DND-41 (cell line): Measurements from ENCODE around the gene GAN.

Experiments
- ATAC-seq: fragments of 200-7000 bp; cut with Tn5 transposase; 3 replicates; pipeline ENCODE4 v1.9.1; 2021; ENCODE audit warnings: low read depth; ENCODE audit not compliant: insufficient read depth
- DNase-seq: peaks from one replicate; pipeline ENCODE4 v3.0.0-alpha.2; 2020
- H2AFZ ChIP-seq: 2 replicates; pipeline ENCODE4 v1.6.0; 2012; ENCODE audit warnings: low read depth, low read length
- H3K27ac ChIP-seq: 2 replicates; pipeline ENCODE4 v1.5.1; 2012; ENCODE audit warnings: low read length, inconsistent platforms
- H3K27me3 ChIP-seq: fragments of 200-600 bp; sonication (generic); 2 replicates; pipeline ENCODE4 v1.6.0; 2012; ENCODE audit warnings: low read length, mild to moderate bottlenecking, inconsistent platforms; ENCODE audit not compliant: insufficient read depth, poor library complexity
- H3K36me3 ChIP-seq: 2 replicates; pipeline ENCODE4 v1.5.1; 2012; ENCODE audit warnings: low read length, inconsistent platforms; ENCODE audit not compliant: insufficient read depth
- H3K4me1 ChIP-seq: 2 replicates; pipeline ENCODE4 v1.5.1; 2012; ENCODE audit warnings: mild to moderate bottlenecking, low read length; ENCODE audit not compliant: insufficient read depth
- H3K4me2 ChIP-seq: 2 replicates; pipeline ENCODE4 v1.6.0; 2012; ENCODE audit warnings: mild to moderate bottlenecking, moderate library complexity, low read length, inconsistent platforms; ENCODE audit not compliant: insufficient read depth
- H3K4me3 ChIP-seq, 2 experiments: fragments of 200-600 bp in 1 of 2; shearing (Covaris generic) in 1 of 2; 2 replicates each; pipeline ENCODE4 v1.5.1; 2012 to 2016; ENCODE audit warnings: inconsistent platforms in 2 of 2, low read length in 2 of 2, mild to moderate bottlenecking in 2 of 2, low read depth in 1 of 2, moderate library complexity in 1 of 2
- H3K79me2 ChIP-seq: 2 replicates; pipeline ENCODE4 v1.6.0; 2012; ENCODE audit warnings: low read length, inconsistent platforms; ENCODE audit not compliant: insufficient read depth
- H3K9ac ChIP-seq: 2 replicates; pipeline ENCODE4 v1.6.0; 2012; ENCODE audit warnings: low read depth, mild to moderate bottlenecking, inconsistent platforms, low read length, moderate library complexity
- H3K9me3 ChIP-seq: 2 replicates; pipeline ENCODE4 v1.5.1; 2012; ENCODE audit warnings: low read length, moderate library complexity, mild to moderate bottlenecking, inconsistent platforms; ENCODE audit not compliant: insufficient read depth, severe bottlenecking
- H4K20me1 ChIP-seq: 2 replicates; pipeline ENCODE4 v1.6.0; 2012; ENCODE audit warnings: low read length; ENCODE audit not compliant: insufficient read depth
- EZH2 ChIP-seq: IDR thresholded peaks from 3 replicates; pipeline ENCODE4 v1.6.1; 2012; ENCODE audit warnings: borderline replicate concordance, low read depth, mild to moderate bottlenecking, moderate library complexity, low read length, inconsistent platforms; ENCODE audit not compliant: severe bottlenecking
- TF ChIP-seq, protein P1 (sequence below): IDR thresholded peaks from 2 replicates; pipeline ENCODE4 v1.5.1; 2012; ENCODE audit warnings: borderline replicate concordance, low read length, moderate library complexity, mild to moderate bottlenecking; ENCODE audit not compliant: poor library complexity, severe bottlenecking; ENCODE audit errors: extremely low read depth

The GAN gene

DNA sequence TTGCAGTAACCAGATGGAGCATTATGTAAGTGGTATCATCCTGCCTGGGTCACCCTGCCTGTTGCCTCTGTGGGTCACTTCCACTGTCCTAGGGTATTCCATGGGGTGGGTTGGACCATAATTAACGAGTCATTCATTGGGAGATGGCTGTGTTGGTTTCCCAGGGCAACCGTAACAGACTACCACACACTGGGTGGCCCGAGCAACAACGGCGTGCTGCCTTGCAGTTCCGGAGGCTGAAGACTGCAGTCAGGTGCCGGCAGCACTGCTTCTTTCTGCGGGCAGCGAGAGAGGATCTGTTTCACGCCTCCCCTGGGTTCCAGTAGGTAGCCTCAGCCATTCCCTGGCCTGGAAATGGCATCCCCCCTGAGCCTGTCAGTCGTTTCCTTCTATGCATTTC is 101.0 kb downstream of the GAN start:
- no peak overlapping the region for H3K4me3 ChIP-seq
- H3K4me2 ChIP-seq = no peak overlapping the region
- H2AFZ ChIP-seq = no peak overlapping the region
- no peaks in the 10 kb centered on the region for H3K9me3 ChIP-seq
- no peaks in the 10 kb centered on the region for H3K36me3 ChIP-seq
- DNase-seq = no peak
- H3K79me2 ChIP-seq = no peaks in the 10 kb centered on the region
- H3K27ac ChIP-seq = no peak overlapping the region
- ATAC-seq = no peak
- peaks cover 3% of the 10 kb centered on the region; the same call in 1 of the 2 replicates for H3K4me1 ChIP-seq
- no peaks in the 10 kb centered on the region for H4K20me1 ChIP-seq
- TF ChIP-seq, protein P1, sequence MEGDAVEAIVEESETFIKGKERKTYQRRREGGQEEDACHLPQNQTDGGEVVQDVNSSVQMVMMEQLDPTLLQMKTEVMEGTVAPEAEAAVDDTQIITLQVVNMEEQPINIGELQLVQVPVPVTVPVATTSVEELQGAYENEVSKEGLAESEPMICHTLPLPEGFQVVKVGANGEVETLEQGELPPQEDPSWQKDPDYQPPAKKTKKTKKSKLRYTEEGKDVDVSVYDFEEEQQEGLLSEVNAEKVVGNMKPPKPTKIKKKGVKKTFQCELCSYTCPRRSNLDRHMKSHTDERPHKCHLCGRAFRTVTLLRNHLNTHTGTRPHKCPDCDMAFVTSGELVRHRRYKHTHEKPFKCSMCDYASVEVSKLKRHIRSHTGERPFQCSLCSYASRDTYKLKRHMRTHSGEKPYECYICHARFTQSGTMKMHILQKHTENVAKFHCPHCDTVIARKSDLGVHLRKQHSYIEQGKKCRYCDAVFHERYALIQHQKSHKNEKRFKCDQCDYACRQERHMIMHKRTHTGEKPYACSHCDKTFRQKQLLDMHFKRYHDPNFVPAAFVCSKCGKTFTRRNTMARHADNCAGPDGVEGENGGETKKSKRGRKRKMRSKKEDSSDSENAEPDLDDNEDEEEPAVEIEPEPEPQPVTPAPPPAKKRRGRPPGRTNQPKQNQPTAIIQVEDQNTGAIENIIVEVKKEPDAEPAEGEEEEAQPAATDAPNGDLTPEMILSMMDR = no peak
- no peak for TF ChIP-seq EZH2
- H3K9ac ChIP-seq = no peak overlapping the region
- H3K27me3 ChIP-seq = no peaks in the 10 kb centered on the region

DNA sequence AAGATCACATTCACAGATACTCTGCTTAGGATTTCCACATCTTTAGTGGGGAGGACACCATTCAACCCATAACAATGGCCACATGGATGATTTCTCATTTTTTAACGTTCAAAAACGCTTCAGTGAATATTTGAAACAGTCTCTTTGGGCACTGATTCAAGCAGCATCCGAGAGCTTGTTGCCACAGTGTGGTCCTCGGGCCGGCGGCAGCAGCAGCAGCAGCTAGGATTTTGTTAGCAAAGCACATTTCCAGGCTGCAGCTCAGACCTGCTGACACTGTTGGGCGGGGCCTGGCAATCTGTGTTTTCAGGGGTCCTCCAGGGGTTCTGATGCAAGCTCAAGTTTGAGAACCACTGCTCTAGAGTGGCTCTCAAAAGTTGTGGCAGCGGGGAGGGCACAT is 102.0 kb downstream of the GAN start:
- no peaks in the 10 kb centered on the region for H3K79me2 ChIP-seq
- DNase-seq = no peak
- H3K27ac ChIP-seq = no peak overlapping the region
- no peaks in the 10 kb centered on the region for H3K4me1 ChIP-seq
- H3K9me3 ChIP-seq = no peaks in the 10 kb centered on the region
- no peak overlapping the region for H3K4me3 ChIP-seq
- H3K27me3 ChIP-seq = no peaks in the 10 kb centered on the region
- no peak overlapping the region for H2AFZ ChIP-seq
- no peak for TF ChIP-seq EZH2
- no peaks in the 10 kb centered on the region for H3K36me3 ChIP-seq
- H3K9ac ChIP-seq = no peak overlapping the region
- ATAC-seq = no peak
- H3K4me2 ChIP-seq = no peak overlapping the region
- H4K20me1 ChIP-seq = no peaks in the 10 kb centered on the region

DNA sequence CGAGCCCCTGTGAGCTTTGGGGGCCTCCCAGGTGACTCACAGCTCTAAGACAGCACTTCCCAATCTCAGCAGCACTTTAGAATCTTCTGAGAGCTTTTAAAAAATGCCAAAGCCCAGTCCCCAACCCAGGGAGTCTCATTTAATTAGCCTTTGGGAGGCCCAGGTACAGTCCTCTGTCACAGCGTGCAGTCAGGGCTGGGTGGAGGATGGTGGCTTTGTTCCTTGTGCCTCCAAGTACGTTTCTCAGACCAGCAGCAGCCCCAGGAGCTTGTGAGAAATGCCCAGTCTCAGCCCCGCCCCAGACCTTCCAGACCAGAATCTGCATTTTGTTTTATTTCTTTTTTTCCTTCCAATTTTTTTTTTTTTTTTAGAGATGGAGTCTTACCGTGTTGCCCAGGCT is 102.4 kb downstream of the GAN start:
- Histone ChIP-seq H3K4me3 (no peak overlapping the region), H3K4me1 (no peaks in the 10 kb centered on the region), H4K20me1 (no peaks in the 10 kb centered on the region), H3K4me2 (no peak overlapping the region), H3K9ac (no peak overlapping the region), H3K27me3 (no peaks in the 10 kb centered on the region), H3K79me2 (no peaks in the 10 kb centered on the region), H3K9me3 (no peaks in the 10 kb centered on the region), H2AFZ (no peak overlapping the region), H3K27ac (no peak overlapping the region), H3K36me3 (no peaks in the 10 kb centered on the region)
- TF ChIP-seq, protein P1 = no peak
- TF ChIP-seq EZH2 = no peak
- no peak for ATAC-seq
- DNase-seq = no peak

DNA sequence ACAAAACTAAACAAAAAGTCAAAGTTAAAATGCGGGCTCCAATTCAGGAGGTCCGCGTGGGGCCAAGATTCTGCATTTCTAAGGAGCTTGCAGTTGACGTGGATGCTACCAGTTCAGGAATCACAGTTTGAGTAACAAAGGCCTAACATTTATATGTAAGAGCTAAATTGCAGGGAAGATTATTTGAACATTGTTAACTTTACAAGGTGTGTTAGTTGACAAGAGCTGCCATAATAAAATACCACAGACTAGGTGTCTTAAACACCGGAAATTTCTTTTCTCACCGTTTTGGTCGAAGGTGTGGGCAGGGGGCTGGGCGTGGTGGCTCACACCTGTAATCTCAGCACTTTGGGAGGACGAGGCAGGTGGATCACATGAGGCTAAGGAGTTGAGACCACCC is 105.0 kb downstream of the GAN start:
- no peak overlapping the region for H3K4me2 ChIP-seq
- H3K36me3 ChIP-seq = no peaks in the 10 kb centered on the region
- peaks cover 4% of the 10 kb centered on the region for H3K4me1 ChIP-seq
- H3K27me3 ChIP-seq = no peaks in the 10 kb centered on the region
- H3K9ac ChIP-seq = no peak overlapping the region
- H3K27ac ChIP-seq = no peak overlapping the region
- no peak overlapping the region for H3K4me3 ChIP-seq
- TF ChIP-seq, protein P1 = no peak
- no peak for TF ChIP-seq EZH2
- no peaks in the 10 kb centered on the region for H3K9me3 ChIP-seq
- ATAC-seq = no peak
- H2AFZ ChIP-seq = no peak overlapping the region
- no peak for DNase-seq
- H3K79me2 ChIP-seq = no peaks in the 10 kb centered on the region
- no peaks in the 10 kb centered on the region for H4K20me1 ChIP-seq
